OCI-M2 (cell line): ENCODE data around the gene SUSD2.

ENCODE experiments used
- DNase-seq: peaks from one replicate; lab custom pipeline; 2025; ENCODE audit not compliant: unreplicated experiment; lab: John Stamatoyannopoulos, UW

The SUSD2 gene

GRCh38 chr22:24153353-24153752, 27.9 kb upstream of the SUSD2 start:
- DNase-seq = no peak

- no peak for DNase-seq
Observed at GRCh38 chr22:24153959-24154358, 27.3 kb upstream of the SUSD2 start.

GRCh38 chr22:24154826-24155225, 26.5 kb upstream of the SUSD2 start:
- DNase-seq = no peak

GRCh38 chr22:24155627-24156140, 25.6 kb upstream of the SUSD2 start:
- no peak for DNase-seq

- no peak for DNase-seq
Observed at GRCh38 chr22:24156141-24156912, 25.0 kb upstream of the SUSD2 start.

DNA sequence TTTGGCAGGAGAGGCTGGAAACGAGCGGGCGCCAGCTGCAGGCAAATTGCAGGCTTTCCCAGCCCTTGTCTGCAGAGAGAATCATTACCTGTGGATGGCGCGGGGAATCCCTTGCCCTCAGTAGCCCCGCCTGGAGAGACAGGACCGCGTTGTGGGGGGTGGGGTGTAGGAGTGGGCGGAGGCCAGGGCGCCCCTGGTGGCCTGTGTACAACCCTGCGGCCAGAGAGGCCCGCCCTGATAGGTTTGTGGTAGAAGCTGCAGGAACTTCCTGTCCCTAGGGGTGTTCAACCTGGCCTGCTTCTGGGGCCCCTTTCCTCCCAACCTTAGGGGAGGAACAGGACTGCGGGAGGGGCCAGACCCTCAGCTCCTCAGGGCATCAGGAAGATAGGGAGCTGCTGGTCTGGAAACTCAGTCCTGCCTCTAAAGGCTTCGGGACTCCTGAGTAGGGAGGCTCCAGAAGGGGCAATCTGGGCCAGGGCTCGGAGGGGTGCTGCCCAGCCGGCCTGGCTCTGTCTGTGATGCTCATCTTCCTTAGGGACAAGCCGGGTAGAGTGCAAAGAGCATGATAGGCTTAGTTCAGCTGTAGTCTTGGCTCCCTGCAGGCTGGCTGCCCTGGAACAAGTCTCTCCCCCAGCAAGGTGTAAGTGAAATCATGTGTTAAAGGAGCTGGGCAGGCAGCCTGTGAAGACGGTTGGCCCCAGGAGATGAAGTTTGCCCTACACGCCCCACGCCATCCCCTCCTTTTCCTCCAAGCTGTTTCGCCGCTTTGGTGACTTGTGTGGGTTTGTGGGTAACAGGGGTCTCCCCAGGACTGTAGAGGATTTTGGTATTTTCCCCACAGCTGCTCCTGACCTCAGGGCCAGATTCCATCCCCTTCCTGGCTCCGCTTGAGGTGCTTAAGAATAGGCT, 24.1 kb upstream of the SUSD2 start:
- DNase-seq = no peak

- no peak for DNase-seq
Observed at GRCh38 chr22:24157822-24158135, 23.5 kb upstream of the SUSD2 start.

DNA sequence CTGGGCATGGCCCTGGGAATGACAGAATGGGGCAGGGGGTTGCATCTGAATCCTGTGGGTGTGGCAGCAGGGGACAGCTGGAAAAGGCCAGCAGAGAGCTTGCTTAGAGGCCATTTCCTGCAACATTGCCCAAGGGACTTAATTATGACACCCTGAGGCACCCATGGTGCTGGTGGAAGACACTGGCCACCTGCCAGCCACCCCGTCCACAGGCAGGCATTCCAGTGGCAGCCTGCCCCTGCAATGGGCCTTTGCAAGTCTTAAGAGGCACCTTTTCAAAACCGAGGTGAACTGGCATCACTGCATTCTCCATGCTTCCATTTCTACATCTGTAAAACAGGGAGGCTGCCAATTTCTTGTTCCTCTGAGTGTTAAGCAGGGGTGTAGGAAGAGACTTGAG, 21.6 kb upstream of the SUSD2 start:
- DNase-seq = no peak

GRCh38 chr22:24160546-24160945, 20.7 kb upstream of the SUSD2 start:
- DNase-seq = no peak

- no peak for DNase-seq
Observed at GRCh38 chr22:24161485-24161884, 19.8 kb upstream of the SUSD2 start.

- no peak for DNase-seq
Observed at GRCh38 chr22:24161909-24162308, 19.4 kb upstream of the SUSD2 start.

DNA sequence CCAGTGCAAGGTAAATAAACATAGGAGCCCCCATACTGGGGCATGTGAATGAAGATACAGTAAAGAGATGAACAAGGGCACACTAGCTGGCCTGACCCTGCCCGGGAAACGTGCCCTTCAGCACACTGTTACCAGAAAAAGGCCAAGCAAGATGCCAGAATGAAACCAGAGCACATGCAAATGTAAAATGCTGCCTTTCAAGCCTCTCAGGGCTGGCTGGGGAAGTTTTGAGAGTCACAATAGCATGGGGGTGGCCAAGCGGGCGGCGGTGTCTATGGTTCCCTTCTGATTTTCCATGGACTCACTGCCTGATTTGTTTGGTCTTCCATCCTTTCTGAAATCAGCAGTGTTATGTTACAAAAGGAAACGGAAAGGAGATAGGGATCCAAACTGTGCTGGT, 18.9 kb upstream of the SUSD2 start:
- DNase-seq = no peak

DNA sequence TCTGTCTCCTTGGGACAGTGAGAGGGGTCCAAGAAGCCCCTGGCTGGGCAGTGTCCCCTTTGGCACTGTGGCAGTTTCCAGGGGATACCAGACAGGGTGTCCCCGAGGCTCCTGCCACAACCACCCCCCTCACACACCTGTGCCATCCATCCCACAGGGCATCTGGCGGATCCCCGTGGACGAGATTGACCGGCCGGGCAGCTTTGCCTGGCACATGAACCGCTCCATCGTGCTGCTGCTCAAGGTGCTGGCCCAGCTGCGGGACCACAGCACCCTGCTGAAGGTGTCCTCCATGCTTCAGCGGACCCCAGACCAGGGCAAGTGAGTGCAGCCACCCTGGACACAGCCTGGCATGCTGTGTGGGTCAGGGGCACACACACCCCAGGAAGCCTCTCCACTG, 17.0 kb upstream of the SUSD2 start:
- no peak for DNase-seq

GRCh38 chr22:24164940-24165339, 16.3 kb upstream of the SUSD2 start:
- DNase-seq = no peak

DNA sequence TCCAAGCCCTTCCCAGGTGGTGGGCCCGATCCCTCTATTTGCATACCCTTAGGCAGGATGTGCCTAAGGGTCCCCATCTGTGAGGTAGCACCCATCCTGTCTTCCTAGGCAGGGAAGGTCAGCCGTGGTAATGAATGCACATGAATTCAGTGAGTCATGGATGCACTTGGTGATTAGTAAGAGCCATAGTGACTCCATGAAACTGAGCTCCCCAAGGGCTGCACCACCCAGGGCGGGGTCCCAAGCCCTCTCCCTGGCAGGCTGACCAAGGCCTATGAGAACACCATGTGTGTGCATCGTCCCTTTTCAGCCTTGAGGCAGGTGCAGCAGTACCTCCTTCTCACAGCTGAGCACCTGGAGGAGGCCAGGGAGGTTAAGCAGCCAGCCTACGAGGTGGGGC, 15.6 kb upstream of the SUSD2 start:
- no peak for DNase-seq

GRCh38 chr22:24166811-24167210, 14.5 kb upstream of the SUSD2 start:
- DNase-seq = no peak

- no peak for DNase-seq
Observed at GRCh38 chr22:24169439-24170058, 11.7 kb upstream of the SUSD2 start.

DNA sequence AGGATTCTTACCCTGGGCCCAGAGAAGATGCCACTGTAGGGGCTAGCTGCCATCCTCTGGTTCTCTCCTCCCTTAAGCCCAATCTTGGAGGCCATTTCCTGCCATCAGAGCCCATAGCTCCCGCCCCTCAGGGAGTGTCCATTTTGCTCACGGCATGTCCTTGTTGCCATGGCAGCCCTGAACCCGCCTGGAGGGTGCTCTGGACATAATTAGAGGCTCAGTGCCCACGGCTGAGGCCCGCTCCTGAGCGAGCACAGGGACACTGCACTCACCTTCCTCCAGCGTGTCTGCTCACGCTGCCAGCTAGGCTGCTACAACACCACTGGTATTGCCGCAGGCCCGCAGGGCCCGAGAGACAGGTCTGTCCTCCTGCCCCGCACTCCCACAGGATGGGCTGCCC, 11.1 kb upstream of the SUSD2 start:
- DNase-seq = no peak

GRCh38 chr22:24170632-24171031, 10.7 kb upstream of the SUSD2 start:
- DNase-seq = no peak

DNA sequence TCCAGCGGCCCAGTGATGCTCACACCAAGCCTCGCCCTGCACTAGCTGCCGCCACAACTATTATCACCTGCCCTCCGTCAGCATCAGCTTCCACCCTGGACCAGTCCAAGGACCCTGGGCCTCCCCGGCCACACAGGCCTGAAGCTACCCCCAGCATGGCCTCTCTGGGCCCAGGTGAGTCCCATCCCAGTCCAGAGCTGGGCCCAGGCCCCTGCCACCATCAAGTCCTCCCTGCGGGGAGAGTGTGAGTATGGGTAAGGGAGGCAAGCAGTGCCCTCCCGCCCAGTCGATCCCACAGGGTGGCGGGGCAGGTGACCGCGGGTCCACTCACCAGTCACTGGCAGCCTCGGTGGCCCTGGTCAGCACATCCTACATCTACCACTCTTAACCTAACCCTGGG, 9.5 kb upstream of the SUSD2 start:
- DNase-seq = no peak

DNA sequence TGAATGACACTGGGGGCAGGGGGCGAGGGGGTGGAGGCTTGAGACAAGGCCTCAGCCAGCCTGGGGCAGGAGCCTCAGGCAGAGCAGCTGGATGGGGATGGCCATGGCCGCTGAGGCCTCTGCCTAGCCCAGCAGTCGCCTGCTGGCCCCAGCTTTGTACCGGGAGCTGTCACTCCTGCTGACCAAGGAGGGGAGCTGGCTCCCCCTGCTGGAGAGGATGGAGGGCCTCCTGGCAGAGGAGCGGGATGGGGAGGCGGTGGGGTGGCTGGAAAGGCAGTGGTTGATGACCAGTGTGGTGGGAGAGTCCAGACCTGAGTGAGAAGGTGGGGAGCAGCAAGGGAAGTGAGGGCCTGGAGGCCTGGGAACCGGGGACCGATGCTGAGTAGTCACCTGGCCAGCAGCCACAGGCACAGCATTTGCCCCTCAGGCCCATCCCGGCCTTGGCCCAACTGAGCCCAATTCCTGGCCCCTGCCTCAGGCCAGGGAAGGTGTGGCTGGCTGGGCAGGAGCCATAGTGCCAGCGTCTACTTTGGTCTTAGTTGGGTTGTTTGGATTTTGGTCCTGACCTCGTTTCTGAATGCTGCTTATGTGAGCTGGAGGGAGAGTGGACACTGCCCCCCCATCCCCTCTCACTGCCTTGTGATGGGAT, 6.0 kb upstream of the SUSD2 start:
- no peak for DNase-seq
